RKO (cell line): ENCODE data around the gene KRTAP5-7.
"Not testable (repeated sequence)": the region's sequence is repeated elsewhere in the genome, so short reads cannot be mapped to it uniquely, and the experiment has no call there.

Experiments used
- DNase-seq: peaks from one replicate; pipeline ENCODE4 v3.0.0-alpha.2; 2016; ENCODE audit warnings: low spot score

The KRTAP5-7 gene, protein sequence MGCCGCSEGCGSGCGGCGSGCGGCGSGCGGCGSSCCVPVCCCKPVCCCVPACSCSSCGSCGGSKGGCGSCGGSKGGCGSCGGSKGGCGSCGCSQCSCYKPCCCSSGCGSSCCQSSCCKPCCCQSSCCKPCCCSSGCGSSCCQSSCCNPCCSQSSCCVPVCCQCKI

DNA sequence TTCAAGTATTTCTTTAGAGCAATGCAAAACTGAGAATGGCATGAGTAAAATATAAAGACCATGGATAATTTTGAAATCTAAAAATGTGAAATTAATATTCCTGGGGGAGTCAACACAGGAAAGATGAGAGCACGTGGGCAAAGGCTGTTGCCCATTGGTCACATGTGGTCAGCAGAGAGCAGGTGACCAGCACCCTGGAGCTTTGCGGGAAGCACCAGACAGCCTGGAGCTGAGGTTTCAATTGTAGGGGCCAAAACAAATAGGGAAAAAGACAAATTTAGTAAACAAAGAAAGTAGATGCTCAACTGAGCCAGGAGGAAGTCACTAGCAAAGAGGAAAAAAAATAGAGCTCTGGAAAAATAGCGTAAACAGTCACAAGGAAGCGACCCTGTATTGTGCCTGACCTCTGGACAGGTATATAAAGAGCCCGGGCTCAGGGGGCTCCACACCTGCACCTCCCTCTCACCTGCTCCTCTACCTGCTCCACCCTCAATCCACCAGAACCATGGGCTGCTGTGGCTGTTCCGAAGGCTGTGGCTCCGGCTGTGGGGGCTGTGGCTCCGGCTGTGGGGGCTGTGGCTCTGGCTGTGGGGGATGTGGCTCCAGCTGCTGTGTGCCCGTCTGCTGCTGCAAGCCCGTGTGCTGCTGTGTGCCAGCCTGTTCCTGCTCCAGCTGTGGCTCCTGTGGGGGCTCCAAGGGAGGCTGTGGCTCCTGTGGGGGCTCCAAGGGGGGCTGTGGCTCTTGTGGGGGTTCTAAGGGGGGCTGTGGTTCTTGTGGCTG lies at the start of gene KRTAP5-7:
Gene KRTAP5-7 (plus strand): TSS at position 472 of the 780 bp plus-strand sequence. CDS start 34 bp downstream, at position 506.
- DNase-seq = not testable (repeated sequence)

DNA sequence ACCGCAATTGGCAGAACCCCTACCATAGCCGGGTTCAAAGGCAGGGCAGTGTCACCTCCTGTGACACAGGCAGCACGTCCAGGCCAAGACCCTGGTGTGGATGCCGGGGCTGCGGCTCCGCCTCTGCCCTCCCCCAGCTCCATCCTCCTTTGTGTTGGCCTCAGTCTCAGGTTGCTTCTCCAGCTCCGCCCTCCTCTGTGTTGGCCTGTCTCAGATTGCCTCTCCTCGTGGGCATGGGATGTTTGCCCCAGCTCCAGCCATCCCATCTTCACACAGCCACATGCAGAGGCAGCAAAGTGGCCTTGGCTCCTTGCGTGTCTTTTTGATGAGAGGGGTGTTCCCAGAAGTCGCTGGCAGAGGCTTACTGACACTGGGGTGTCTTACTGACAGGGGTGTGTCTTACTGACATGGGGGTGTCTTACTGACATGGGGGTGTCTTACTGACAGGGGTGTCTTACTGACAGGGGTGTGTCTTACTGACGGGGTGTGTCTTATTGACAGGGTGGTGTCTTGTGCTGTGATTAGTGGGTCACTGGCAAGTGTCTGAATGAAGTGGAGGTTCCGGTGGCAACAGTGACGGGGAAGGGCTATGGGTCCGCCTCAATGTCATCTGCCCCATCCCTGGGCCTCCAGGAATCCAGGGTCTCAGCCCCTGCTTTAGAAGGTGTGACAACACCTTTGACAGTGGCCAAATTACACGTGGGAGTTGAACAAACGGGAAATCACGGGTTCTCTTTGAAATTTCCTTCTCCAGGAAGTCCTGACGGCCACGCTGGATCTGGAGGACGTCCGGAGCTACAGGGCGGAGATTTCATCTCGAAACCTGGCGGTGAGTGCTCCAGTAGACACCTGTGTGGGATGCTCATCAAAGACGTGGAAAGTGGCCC lies 49.2 kb upstream of the KRTAP5-7 start:
- no peak for DNase-seq

DNA sequence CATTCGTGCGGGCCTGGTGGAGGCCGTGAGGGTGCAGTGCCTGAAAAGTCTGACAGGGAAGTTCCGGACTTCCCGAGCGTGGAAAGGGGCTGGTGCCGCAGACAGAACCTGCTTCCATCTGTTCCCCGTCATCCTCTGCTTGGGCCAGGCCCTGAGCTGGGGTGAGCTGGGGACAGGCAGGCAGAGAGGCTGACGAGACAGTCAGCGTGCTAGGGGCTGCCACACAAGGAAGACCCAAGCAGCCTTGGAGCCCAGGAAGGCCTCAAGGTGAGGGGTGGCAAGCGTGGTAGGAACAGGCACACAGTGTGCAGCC lies 48.6 kb upstream of the KRTAP5-7 start:
- DNase-seq = no peak

DNA sequence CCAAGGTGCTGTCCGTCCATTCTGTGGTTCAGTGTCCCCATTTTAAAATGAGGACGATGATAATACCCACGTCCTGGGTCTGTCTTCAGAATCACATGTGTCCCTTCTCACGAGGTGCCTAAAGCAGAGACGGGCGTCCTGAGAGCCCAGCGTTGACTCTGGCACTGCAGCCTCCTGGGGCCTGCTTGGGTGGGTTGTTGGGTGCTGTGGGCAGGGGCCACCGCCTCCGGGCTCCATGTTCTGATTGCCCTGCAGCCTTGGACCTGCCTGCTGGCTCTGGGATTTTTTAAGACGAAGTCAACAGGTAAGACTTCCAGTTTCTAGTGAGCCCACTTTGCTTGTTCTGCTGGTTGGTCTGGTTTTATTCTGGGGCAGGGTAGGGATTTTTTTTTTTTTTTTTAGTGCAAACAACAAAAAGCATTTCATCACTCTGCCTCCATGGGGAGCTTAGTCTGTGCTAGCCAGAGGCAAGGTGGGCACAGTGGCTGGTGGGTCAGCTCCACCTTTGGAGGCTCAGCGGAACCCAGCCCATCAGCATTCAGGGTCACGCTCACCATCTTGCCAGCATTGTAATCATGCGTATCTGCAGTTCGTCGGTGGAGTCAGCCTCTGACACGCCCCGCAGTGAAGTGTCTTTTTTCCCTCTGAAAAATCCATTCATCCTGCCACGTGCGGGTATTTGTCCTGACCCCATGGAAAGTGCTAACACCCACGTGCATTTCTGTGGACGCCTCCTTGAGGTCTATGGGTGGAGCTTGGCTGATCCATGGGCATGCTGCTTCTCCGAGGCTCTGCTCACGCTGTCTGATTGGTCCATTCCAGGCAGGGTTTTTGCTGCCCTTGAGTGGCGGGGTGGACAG lies 45.7 kb upstream of the KRTAP5-7 start:
- DNase-seq = no peak

DNA sequence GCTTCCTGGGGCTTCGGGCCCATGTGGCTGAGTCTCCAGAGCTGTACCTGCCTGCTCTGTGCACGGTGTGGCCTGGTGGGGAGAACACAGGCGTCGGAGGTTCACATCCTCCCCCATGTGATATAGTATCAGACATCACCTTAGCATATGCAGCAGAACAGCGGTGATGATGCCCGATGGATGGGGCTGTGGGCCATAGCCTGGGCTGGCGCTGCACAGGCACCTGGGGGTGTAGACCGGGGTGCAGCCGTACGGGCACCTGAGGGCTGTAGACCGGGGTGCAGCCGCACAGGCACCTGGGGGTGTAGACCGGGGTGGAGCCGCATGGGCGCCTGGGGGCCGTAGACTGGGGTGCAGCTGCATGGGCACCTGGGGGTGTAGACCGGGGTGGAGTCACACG lies 44.9 kb upstream of the KRTAP5-7 start:
- DNase-seq = no peak

DNA sequence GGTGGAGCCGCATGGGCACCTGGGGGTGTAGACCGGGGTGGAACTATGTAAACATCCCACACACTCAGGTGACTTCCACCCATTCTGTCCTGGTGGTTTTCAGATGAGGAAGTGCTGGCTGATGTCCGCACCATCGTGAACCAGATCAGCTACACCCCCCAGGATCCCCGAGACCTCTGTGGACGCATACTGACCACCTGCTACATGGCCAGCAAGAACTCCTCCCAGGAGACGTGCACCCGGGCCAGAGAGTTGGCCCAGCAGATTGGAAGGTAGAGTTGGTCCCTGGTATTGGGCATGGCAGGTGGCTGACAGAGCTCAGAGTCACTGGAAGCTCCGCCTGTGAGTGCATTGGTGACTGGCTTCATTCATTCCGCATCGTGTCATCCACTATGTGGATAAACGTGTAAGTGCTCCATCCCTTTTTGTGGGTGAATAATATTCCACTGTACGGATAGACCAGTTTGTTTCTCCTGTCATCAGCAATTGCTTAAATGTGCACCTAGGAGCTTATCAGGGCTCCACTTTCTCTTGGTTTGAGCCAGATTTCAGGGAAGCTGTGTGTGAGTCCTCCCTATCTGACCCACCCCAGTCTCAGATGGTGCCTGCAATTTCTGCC lies 44.2 kb upstream of the KRTAP5-7 start:
- DNase-seq = no peak

DNA sequence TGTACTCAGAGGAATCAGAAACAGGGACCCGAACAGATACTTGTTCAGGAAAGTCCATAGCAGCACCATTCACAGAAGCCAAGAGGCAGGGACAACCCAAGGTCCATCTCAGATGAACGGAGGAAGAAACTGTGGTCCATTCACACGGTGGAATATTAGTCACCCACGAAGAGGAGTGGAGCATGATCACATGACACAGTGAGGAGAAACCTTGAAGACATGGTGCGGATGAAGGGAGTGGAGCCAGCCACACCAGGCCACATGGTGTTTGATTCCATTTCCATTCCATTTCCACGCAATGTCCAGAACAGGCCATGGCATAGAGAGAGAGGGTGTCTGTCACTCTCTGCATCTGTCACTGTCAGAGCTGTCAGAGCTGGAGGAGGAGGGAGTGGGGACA lies 43.4 kb upstream of the KRTAP5-7 start:
- no peak for DNase-seq

DNA sequence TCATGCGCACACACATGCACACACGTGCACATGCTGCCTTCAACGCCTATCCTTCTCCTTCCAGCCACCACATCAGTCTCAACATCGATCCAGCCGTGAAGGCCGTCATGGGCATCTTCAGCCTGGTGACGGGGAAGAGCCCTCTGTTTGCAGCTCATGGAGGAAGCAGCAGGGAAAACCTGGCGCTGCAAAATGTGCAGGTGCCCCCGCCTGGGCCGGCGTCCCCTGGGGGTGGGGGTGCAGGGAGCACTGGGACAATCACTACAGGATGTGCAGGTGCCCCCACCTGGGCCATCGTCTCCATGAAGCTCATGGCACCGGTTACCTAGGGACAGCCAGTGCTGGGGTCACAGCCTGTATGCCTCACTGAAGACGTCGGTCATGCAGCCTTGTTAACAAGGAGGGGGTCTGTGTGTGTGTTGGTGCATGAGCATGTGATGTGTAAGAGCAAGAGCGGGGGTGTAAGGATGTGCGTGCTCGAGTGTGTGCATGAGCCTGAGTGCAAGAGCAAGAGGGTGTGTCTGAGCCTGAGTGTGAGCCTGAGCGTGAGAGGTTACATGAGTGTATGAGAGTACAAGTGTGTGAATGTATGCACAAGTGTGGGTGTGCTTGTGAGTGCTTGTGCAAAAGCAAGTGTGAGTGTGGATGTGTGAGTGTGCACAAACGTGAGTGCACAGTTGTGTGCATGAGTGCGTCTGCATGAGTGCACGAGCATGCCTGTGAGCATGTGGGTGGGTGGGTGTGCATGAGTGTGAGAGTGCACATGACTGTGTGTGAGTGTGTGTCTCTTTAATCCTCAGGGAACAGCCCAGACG lies 42.6 kb upstream of the KRTAP5-7 start:
- DNase-seq = no peak

DNA sequence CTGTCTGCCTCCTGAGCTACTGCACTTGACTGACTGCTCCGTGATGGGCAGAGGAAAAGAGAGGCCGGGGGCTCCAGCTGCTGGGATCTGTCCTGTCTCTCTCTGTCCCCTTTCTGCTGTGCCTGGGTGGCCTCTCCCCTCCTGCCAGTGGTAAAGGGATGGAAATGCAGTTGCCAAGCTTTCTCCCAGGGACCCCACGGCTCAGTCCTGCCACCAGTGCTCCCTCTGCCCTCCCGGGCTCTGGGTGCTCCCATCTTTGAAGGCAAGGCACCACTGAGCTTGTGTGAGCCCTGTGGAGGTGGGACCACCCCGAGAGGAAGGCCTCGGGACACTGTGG lies 42.0 kb upstream of the KRTAP5-7 start:
- no peak for DNase-seq

DNA sequence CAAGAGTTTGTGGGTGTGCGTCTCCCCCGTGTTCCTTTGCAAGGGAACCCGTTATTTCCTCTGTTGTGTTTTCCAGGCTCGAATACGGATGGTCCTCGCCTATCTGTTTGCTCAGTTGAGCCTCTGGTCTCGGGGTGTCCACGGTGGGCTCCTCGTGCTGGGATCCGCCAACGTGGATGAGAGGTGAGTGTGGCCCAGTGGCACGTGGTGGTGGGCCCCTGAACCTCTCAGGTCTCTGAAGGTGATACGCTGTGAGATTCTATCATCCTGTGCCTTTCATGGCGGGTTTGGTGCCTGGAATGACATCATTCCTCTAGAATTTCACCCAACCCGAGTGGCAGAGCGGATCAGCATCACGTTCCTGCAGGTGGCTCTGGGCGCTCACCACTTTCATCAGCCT lies 41.6 kb upstream of the KRTAP5-7 start:
- DNase-seq = no peak

DNA sequence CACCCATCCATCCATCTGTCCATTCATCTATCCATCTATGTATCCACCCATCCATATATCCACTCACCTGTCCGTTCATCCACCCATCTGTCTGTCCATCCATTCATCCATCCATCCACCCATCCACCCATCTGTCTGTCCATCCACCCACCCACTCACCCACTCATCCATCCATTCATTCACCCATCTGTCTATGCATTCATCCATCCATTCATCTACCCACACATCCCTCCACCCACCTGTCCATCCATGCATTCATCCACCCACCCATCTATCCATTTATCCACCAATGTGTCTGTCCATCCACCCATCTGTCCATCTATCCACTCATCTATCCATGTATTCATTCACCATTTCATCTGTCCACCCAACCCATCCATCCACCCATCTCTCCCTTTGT lies 40.7 kb upstream of the KRTAP5-7 start:
- DNase-seq = no peak

DNA sequence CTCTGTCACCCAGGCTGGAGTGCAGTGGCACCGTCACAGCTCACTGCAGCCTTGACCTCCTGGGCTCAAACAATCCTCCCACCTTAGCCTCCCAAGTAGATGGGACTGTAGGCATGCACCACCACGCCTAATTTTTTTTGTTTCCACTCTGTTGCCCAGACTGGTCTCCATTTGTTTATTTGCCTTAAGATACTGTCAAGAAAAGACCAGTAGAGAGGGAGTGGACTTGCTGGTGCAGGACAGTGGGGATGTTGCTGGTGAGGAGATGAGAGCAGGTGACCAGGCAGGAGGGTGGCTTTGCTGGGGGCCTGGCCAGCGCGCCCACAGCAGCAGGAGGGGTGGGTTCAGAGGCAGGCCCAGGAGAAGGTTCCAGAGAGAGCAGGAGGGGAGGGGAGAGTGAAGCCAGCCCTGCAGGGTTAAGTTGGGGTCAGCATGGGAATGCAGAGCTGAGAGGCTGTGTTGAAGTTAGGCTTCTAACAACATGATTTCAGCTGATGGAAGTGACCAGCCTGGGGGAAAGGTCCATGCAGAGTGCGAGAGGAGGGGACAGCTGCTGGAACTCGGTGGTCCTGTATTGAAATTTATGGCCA lies 38.3 kb upstream of the KRTAP5-7 start:
- DNase-seq = no peak

DNA sequence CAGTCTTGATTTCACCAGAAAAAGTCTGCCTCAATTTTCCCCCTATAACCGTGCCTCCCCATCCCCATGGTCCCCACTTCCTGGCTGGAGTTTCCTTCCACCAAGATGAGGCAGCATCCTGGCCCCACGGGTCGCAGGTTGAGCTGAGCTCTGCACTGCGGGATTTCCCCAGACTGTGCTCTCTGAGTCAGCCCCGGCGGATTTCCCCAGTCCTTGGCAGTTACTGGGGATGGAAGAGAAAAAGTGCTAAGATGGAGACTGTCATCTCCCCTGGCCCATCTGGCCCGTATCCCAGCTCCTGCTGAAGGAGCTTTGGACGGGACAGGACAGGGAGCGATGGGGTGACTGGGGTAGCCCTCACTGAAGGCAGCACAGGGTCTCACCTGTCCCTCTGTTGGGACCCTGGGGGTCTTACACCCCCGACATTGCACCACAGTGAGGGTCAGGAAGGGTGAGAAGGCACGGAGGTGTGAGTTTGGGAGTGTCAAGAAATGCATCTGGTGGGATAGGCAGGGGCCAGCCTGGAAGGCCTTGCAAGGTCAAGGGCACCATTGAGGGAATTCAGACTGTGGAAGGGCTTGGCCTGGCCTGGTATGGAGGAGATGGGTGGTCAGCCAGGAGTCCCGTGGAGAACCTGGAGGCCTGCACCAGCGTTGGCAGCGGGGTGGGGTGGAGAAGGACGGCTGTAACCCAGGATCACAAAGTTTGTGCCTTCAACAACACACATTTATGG lies 37.6 kb upstream of the KRTAP5-7 start:
- no peak for DNase-seq

DNA sequence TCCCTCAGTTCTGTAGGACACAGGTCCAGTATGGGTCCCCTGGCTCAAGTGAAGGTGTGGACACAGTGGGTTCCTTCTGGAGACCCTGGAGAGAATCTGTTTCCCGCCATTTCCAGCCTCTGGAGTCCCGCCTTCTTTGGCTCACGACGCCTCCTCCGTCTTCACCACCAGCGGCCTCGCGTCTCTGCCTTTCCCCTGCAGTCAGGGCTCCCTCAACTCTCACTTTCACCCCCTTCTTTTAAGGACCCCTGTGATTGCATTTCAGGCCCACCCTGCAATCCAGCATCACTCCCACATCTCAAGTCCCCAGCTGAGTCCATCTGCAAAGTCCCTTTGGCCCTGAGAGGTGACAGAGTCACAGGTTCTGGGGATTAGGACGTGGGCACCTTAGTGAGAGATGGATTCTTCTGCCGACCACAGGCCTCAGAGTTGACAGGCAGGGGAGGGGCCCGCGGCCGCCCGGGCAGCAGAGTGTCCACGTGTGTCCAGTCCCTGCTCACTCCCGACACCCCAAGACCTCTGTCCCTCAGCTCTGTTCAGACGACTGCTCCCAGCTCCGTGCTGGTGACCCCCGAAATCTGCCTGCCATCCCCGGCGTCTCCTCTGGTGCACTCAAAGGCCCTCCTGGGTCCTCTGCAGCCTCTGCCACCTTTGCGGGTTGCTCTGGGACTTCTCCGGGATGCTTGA lies 36.9 kb upstream of the KRTAP5-7 start:
- DNase-seq = no peak

DNA sequence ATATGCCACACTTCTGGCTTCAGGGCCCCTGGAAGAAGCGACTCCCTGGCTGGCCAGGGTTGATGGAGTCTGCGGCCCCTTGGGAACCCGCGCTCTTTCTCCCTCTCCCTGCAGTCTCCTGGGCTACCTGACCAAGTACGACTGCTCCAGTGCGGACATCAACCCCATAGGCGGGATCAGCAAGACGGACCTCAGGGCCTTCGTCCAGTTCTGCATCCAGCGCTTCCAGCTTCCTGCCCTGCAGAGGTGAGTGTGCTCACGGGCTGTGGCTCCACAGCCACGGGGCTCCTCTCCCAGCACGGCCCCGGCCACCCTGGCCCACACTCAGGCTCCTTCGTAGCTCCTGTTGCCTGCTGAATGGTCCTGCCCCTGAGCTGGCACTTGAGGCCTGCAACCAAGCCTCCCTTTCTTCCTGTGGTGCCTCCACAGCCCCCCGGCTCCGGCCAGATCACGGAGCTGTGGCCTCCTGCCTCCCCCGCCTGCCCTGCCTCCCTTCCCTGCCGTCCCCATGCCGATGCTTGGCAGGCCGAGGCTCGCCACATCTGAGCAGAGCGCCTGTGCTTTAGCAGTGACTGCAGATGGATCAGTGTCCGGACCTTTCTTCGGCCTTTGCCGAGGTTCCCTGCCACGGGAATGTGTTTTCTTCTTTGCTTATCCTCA lies 36.2 kb upstream of the KRTAP5-7 start:
- DNase-seq = no peak

DNA sequence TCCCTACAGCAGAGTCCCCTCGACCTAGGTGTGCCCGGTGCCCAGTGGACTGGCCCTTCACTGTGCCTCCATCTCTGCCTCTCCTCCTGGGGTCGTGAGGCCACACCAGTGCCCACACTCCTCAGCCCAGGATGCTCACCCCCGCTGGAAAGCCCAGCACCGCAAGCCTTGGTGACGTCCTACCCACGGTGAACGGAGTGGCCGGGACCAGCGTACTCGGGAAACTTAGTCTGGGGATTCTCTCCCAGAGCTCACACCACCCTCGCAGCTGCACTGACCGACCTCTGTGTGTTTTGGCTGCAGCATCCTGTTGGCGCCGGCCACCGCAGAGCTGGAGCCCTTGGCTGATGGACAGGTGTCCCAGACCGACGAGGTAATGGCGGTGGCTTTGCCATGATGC lies 35.5 kb upstream of the KRTAP5-7 start:
- DNase-seq = no peak

DNA sequence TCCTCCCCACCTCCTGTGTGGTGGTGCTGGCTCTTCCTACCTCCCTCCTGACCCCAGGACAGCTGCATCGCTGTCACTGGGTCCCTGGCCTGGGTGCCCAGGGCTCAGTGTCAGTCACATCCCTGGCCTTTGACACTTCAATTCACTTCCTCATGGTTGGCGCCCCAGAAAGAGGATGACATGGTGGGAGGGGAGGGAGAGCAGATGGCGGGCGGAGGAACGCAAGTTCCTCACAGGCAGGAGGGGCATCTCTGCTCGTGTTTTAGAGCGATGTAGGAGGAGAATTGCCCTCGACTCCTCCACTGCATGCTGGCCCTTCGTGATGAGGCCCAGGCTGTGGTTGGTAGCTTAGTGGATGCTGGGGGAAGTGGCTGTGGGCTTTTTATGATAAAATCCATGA lies 35.1 kb upstream of the KRTAP5-7 start:
- DNase-seq = no peak
